GM12864 (cell line): ENCODE results near the gene KMT2C.
"Not testable (repeated sequence)": the region's sequence is repeated elsewhere in the genome, so short reads cannot be mapped to it uniquely, and the experiment has no call there.

Experiments used
- DNase-seq: peaks from one replicate; pipeline ENCODE4 v3.0.0-alpha.2; 2011; ENCODE audit warnings: low read depth
- H3K4me3 ChIP-seq: 2 replicates; pipeline ENCODE4 v1.5.1; 2011; ENCODE audit warnings: mild to moderate bottlenecking, low read depth, low read length, control low read depth
- TF ChIP-seq, protein P1 (sequence below): IDR thresholded peaks from 2 replicates; pipeline ENCODE4 v1.5.1; 2011; ENCODE audit warnings: low read depth, mild to moderate bottlenecking, moderate library complexity, low read length, control low read depth, inconsistent platforms; ENCODE audit errors: missing control alignments

The KMT2C gene

GRCh38 chr7:152451356-152451755 lies 15.6 kb upstream of the KMT2C start:
- H3K4me3 ChIP-seq, result no peak overlapping the region
- no peak for DNase-seq
- TF ChIP-seq, protein P1, sequence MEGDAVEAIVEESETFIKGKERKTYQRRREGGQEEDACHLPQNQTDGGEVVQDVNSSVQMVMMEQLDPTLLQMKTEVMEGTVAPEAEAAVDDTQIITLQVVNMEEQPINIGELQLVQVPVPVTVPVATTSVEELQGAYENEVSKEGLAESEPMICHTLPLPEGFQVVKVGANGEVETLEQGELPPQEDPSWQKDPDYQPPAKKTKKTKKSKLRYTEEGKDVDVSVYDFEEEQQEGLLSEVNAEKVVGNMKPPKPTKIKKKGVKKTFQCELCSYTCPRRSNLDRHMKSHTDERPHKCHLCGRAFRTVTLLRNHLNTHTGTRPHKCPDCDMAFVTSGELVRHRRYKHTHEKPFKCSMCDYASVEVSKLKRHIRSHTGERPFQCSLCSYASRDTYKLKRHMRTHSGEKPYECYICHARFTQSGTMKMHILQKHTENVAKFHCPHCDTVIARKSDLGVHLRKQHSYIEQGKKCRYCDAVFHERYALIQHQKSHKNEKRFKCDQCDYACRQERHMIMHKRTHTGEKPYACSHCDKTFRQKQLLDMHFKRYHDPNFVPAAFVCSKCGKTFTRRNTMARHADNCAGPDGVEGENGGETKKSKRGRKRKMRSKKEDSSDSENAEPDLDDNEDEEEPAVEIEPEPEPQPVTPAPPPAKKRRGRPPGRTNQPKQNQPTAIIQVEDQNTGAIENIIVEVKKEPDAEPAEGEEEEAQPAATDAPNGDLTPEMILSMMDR, result no peak

- DNase-seq, result not testable (repeated sequence)
Measured at GRCh38 chr7:152445386-152446008, 9.7 kb upstream of the KMT2C start.

DNA sequence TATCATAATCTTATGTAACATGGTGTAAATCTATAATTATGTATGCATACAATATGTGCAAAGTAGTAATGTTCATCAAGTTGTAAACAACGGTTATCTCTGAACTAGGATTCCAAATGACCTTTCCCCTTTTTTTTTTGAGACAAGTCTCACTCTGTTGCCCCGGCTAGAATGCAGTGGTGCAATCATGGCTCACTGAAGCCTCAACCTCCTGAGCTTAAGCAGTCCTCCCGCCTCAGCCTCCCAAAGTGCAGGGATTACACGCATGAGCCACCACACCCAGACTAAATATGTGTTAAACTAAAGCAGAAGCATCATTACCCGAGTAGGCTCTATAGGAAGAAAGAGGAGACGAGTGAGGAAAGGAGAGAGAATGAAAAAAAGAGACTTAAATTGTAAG lies 7.8 kb upstream of the KMT2C start:
- H3K4me3 ChIP-seq, result no peak overlapping the region
- no peak for DNase-seq
- TF ChIP-seq, protein P1, result no peak

More at GRCh38 chr7:152445386-152446008, 9.7 kb upstream of the KMT2C start:
- H3K4me3 ChIP-seq, result not testable (repeated sequence)

DNA sequence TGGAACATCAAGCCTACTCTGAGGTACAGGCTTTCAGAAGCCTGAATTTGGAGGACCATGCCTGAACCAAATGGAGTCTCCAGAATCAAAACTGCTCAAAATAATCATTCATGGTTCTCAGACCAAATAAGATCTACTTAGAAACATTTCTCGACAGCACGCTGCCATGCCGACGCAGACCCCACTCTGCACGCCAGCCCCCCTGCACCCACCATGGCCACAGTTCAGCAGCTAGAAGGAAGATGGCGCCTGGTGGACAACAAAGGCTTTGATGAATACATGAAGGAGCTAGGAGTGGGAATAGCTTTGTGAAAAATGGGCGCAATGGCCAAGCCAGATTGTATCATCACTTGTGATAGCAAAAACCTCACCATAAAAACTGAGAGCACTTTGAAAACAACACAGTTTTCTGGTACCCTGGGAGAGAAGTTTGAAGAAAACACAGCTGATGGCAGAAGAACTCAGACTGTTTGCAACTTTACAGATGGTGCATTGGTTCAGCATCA lies 6.6 kb upstream of the KMT2C start:
- TF ChIP-seq, protein P1, result no peak
- no peak for DNase-seq
- H3K4me3 ChIP-seq, result no peak overlapping the region

DNA sequence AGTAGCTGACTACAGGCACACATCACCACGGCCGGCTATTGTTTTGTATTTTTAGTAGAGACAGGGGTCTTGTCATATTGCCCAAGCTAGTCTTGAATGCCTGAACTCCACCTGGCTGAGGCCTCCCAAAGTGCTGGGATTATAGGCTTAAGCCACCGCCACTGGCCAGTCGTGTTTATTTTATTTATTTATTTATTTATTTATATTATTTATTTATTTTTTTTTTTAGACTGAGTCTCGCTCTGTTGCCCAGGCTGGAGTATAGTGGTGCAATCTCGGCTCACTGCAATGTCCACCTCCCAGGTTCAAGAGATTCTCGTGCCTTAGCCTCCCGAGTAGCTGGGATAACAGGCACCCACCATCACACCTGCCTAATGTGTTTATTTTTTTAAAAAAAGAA lies 6.0 kb upstream of the KMT2C start:
- H3K4me3 ChIP-seq, result not testable (repeated sequence)

DNA sequence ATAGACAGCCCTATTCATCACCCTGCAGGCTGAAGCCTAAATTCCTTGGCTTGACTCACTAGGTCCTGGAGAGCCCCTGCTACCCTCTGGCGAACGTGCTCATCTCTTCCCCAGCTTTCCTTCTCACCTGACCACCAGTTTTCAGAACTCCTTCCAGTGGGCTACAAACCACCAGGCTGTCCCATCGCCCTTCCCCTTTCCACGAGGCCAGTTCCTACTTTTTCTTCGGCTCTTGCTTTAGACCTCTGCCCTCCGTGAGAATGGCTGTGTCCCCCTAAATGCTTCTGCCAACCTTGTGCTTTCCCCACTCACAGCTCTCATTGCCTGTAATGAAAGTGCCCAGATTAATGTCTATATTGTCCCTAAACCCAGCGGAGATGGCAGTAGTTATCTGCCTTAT lies 5.4 kb upstream of the KMT2C start:
- not testable (repeated sequence) for H3K4me3 ChIP-seq, DNase-seq

More for the DNA sequence above, 6.0 kb upstream of the KMT2C start:
- not testable (repeated sequence) for DNase-seq

GRCh38 chr7:152438017-152438416 lies 2.2 kb upstream of the KMT2C start:
- DNase-seq, H3K4me3 ChIP-seq: not testable (repeated sequence)

GRCh38 chr7:152436931-152437575 lies 1.2 kb upstream of the KMT2C start:
- not testable (repeated sequence) for DNase-seq

GRCh38 chr7:152436111-152436930 lies 518 bp upstream of the KMT2C start:
- TF ChIP-seq, protein P1, result no peak
- H3K4me3 ChIP-seq, result peak overlapping the region; percentile 75
- peak; percentile 48 for DNase-seq

More at GRCh38 chr7:152436931-152437575, 1.2 kb upstream of the KMT2C start:
- H3K4me3 ChIP-seq, result peak overlapping the region; percentile 75

DNA sequence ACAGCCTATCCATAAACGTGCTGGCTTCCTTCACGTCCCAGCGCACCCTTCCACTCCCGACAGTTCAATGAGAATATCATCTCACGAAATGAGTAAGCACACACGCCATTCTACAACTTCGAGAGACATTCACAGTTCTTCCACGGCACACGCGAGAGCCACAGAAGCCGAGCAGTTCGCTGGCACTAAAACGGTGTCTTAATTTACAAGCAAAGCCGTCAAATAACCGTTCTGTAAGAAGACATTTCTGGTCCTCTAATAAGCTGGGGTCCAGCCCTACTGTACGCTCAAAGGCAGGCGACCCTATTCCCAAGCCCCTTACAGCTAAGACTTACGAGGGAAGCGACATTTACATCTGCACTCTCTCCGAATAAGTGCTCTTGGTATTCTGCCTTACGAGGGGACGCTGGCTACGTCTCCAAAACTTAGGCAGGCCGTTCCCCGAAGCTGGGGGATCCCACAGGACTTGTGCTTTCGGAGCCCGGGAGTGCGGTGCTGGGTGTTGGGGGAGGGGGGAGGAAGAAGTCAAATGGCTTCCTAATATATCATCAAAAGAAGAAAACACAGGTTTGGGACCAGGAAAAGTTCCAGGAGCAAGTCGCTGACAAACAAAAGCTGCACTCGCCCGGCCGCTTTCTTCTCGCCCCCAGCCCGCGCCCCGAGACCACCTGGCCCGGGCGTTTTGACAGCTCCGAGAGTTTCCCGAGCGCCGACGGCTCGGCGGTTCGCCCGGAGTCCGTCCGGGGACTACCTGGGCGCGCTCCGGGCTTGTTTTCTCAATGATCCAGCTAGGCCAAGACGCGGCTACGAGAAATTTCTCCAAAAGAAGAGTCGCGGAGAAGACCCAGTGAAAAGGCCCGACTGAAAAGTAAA lies 1.1 kb downstream of the KMT2C start:
- not testable (repeated sequence) for DNase-seq

DNA sequence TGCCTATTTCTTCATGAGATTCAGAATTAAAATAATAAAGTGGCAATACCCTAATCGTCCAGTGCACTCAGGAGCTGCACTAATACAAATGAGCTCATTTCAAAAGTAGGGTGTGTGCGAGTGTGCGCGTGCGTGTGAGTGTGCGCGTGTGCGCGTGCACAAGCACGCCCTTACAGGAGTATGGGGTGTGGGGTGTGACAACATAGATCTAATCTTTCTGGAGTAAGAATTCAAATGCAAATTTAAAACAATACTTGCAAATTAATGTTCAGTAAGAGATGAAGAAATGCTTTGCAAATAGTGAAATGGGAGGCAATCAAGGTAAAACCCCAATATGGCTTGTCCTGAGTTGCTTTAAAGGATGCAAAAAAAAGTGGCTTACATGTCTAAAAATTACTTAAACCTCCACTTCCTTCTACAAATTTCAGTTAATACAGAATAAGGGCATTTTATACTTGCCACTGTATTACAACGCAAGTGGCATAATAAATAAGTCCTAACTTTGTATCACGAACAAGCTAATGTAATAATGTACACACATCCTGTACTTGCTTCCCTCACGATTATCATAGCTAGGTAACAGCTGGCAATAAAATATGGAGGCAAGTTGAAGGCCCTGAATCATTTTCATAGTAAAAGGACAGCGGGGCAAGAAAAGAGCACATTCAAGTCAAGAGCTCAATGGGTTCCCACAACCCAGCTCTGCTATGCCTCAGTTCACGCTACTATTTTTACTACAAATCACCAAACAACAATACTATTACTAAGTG lies 1.9 kb downstream of the KMT2C start:
- DNase-seq, result not testable (repeated sequence)
- H3K4me3 ChIP-seq, result peak overlapping the region; percentile 54

More for the DNA sequence above, 1.1 kb downstream of the KMT2C start:
- H3K4me3 ChIP-seq, result peak overlapping the region; percentile 54

DNA sequence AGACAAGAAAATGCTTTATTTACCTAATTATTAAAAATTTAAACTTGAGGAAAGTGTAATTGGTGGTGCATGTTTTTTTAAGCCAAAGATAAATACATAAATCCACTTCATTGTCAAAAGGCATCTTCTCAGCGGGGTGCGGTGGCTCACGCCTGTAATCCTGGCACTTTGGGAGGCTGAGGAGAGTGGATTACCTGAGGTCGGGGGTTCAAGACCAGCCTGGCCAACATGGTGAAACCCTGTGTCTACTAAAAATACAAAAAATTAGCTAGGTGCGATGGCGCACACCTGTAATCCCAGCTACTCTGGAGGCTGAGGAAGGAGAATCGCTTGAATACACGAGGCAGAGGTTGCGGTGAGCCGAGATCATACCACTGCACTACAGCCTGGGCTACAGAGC lies 3.1 kb downstream of the KMT2C start:
- DNase-seq, result not testable (repeated sequence)

More for the DNA sequence above, 3.1 kb downstream of the KMT2C start:
- peak overlapping the region; percentile 36 for H3K4me3 ChIP-seq
